HG03066 (cell line): ENCODE data around the gene KATNA1.
A peak's percentile ranks its signal among the peaks of the same experiment; 100 is the strongest.
"Not testable (repeated sequence)": the region's sequence is repeated elsewhere in the genome, so short reads cannot be mapped to it uniquely, and the experiment has no call there.

ENCODE experiments used
- ATAC-seq: cut with Tn5 transposase; IDR thresholded peaks from one replicate; pipeline ENCODE4 v1.9.1; 2021; ENCODE audit warnings: low read depth; ENCODE audit not compliant: unreplicated experiment

The KATNA1 gene

DNA sequence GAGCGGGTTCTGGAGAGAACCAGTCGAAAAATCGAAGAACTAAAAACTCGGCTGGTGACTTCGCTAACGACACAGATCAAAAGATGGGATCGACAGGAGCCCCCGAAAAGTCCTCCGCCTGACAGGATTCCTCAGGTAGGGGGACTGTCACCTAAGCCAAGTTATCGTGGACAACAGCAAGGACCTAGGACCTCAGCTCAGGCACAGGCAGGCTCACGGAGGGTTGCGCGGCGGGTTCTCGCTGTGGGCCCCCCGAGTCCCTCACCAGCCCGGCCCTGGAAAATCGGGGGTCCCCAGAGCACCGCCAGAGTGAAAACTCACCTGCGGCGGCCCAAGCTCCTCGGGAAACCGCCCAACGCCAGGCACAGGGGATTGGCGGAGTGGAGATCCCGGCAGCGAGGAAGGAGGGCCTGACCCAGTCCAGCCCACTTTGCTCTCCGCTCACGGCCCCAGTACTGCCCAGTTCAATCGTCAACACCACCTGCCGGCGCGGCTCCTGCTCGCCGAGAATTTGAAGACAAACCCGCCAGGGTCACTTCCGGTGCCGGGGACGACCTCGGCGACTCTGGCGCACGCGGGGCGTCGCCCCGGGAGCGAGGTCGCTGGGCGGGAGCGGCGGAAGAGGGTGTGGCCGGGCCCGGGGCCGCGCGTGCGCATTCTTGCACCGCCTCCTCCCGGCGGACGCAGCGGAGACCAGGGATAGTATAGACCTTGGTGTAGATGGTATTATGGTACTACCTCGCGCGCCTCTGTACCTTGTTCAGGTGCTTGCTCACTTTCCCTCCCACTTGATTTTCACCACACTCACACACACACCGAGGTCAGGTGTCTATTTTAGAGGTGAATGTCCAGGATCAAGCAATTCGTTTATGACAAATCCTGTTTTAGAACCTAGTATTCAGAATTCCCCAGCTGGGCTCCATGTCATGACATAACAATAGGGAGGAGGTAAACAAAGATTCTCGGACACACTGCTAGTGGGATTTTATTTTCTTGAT, at the start of gene KATNA1:
Gene KATNA1, minus strand, starts transcription at position 567 of the 998 bp plus-strand sequence. CDS start 10,167 bp downstream, outside the sequence.
- peak; percentile 90 for ATAC-seq

- no peak for ATAC-seq
Observed at GRCh38 chr6:149698175-149698574, 49.7 kb upstream of the KATNA1 start.

GRCh38 chr6:149696901-149697300, 48.4 kb upstream of the KATNA1 start:
- ATAC-seq, result no peak

DNA sequence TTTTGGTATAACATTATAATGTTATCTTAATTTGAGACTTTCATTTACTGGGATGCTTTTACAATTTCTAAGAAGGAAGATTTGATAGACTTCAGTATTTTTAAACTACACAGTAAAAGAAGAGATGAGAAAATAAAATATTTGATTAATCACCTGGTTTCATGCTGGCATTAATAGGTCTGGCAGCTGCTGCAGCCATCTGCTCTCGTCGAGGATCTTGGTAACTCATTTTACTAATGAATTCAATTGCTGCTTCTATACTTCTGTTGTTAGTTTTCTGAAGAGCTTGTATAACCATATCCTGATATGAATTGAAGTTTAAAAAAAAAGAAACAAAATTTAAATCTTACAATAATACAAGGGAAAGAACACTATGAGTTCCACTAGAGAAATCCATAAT, 46.4 kb upstream of the KATNA1 start:
- ATAC-seq, result no peak

GRCh38 chr6:149691201-149691600, 42.7 kb upstream of the KATNA1 start:
- ATAC-seq, result no peak

GRCh38 chr6:149686230-149686629, 37.7 kb upstream of the KATNA1 start:
- ATAC-seq, result no peak

DNA sequence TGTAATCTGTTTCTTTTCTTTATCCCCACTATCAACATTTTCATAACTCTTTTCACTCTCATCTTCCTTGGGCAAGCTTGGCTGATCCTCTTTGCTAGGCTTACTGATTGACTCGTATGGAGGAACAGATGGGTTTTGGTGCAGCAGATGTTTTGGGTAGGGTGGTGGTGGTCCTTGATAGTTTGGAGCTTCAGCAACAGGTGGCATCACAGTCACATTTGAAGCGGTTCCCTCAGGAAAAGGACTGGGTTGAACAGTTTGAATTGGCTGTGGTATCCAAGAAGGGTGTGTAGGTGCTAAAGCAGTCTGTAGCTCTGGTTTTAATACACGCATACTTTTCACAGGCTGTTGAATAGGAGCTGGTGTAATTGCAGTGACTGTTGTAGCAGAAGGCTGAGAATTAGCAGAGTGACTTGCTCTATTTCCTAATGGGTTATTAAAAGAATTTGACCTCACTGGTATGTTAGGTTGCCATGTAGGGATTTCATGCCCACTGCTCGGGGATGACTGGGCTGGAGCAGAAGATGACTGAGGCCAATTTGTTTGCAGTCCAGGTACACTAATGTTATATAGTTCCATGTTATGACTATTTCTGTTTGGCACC, 34.8 kb upstream of the KATNA1 start:
- no peak for ATAC-seq

DNA sequence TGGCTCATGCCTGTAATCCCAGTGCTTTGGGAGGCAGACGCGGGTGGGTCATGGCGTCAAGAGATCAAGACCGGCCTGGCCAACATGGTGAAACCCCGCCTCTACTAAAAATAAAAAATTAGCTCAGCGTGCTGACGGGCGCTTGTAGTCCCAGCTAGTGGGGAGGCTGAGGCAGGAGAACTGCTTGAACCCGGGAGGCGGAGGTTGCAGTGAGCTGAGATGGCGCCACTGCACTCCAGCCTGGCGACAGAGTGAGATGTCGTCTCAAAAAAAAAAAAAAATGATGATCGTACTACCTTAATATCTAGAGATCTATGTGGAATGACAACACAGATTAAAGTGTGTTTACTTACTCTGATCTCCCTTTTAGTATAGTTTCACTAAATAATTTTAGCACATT, 33.3 kb upstream of the KATNA1 start:
- not testable (repeated sequence) for ATAC-seq

GRCh38 chr6:149681209-149681608, 32.7 kb upstream of the KATNA1 start:
- ATAC-seq, result no peak

DNA sequence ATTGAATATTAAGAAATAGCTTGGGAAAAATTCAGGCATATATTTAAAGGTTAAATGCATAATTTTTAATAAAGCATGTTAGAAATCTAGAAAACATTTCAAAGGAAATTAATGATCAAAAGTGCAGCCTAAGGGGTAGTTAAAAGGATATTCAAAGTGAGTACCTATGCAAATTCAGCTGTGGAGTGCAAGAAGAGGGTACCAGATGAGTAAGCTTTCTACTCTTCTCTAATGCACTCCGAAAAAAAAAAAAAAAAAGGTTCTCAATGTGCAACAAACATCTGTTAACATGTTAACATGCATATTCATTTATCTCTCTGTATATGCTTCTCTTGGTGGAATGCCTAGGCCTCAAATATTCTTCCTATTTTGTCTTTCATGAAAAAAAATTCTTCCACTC, 32.0 kb upstream of the KATNA1 start:
- no peak for ATAC-seq

- not testable (repeated sequence) for ATAC-seq
Observed at GRCh38 chr6:149672265-149672664, 23.8 kb upstream of the KATNA1 start.

DNA sequence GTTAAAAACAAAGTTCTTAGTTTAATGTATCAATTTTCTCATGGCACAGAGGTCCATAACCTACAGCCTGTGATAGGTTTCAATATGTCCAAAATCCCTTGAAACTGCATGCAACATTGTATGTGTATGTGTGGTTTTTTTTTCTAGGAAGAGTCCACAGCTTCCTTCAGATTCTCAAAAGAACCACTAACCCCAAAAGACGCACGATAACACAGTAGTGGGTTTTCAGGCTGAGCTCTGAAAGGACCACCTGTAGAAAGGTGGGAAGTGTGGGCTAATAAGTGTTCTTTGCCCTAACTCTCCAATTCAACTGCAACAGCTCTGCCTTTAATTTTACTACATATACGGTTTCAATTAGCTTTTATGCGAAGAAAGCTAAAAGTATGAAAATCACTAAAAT, 11.5 kb upstream of the KATNA1 start:
- no peak for ATAC-seq

GRCh38 chr6:149657441-149657840, 8.9 kb upstream of the KATNA1 start:
- no peak for ATAC-seq

DNA sequence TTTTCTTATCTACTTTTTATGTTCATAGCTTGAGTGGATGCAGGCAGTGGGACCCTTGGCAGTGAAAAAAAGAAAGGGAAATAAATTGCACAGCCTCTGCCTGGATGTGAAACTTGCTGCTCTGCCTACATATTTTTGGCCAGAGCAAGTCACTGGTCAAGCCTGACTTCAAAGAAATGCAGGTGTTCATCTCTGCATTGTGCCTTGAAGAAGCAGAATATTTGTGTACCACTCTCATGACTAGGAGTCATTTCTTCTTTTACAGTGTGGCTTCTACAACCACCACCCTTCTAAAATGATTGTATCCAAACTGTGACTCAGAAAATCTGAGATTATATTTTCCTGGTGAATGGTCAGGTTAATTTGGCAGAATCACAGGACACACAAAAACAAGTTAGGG, 2.5 kb upstream of the KATNA1 start:
- ATAC-seq, result no peak

DNA sequence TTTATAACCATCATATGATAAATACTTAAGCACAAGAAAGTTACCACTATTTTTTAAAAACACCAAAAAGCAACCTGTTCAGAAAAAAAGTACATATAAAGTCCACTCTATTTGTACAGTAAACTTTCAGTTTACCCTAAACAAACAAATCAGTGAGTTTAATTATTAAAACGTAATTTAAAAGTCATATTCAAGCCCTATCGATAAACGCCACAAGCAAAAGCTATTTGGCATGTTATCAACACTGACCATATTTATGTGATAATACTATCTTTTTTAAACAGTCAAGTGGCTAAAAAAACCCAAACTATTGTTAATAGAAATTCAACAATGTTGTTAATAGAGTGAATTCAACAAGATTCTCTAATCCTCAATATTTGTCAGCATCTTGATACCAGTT, 1.9 kb downstream of the KATNA1 start:
- ATAC-seq, result no peak

- no peak for ATAC-seq
Observed at GRCh38 chr6:149642829-149643580, 5.5 kb downstream of the KATNA1 start.

DNA sequence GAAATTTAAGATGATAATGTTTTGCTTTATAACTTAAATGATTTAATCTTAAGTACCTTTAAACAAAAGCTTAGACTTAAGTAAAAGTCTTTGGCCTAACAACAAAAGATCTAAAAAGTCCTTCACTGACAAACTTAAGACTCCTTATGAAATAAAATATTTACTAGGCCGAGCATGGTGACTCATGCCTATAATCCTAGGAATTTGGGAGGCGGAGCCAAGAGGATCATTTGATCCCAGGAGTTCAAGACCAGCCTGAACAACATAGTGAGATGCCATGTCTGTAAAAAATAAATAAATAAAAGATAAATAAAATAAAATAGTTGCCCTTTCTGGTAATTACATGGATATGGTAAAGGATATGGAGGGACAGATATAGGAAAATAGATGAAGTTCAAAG, 12.4 kb downstream of the KATNA1 start:
- ATAC-seq, result no peak

- ATAC-seq, result no peak
Observed at GRCh38 chr6:149634315-149634714, 14.2 kb downstream of the KATNA1 start.

- peak; percentile 78 for ATAC-seq
Observed at GRCh38 chr6:149628875-149629510, 19.5 kb downstream of the KATNA1 start.

DNA sequence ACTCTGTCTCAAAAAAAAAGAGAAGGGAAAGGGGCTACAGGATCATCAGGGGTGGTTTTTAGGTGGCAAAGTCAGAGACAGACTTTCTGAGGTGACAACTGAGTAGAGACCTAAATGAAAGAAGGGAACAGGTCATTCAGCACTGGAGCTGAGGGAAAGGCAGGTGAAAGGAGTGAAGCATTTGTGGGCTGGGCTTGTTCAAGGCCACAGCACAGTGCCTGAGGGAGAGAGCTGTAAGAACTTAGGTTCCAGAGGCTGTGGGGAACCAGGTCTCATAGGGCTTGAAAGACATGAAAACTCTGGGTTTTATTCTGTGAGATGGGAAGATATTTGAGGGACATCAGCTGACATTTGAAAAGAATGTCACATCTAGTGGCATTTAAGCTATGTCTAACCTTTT, 20.8 kb downstream of the KATNA1 start:
- ATAC-seq, result no peak

DNA sequence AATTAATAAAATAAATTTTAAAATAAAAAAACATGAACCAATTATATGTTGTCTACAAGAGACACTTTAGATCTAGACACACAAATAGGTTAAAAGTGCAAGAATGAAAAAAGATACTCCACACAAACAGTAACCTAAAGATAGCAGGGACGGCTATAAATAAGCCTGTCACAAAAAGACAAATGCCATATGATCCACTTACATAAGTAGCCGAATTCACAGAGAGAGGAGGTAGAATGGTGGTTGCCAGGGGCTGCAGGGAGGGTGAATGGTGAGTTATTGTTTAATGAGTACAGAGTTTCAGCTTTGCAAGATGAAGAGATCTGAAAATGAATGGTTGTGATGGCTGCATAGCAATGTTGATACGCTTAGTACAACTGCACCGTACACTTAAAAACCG, 32.7 kb downstream of the KATNA1 start:
- ATAC-seq, result no peak
